Osteoblast (primary cell): ENCODE measurements around the gene SFMBT2. TPM values are rescaled to one million over a fixed set of nuclear protein-coding genes. Genes with fewer than 3 reads are reported as not detected.
"Not testable (repeated sequence)": the region's sequence is repeated elsewhere in the genome, so short reads cannot be mapped to it uniquely, and the experiment has no call there.

ENCODE experiments used
- DNase-seq: peaks from one replicate; pipeline ENCODE4 v3.0.0; 2011; ENCODE audit warnings: low spot score, mixed read lengths; ENCODE audit not compliant: insufficient read length; ENCODE audit errors: missing footprints
- H2AFZ ChIP-seq: 2 replicates; pipeline ENCODE4 v1.6.0; 2011; ENCODE audit warnings: mild to moderate bottlenecking, low read length
- H3K27ac ChIP-seq: 2 replicates; pipeline ENCODE4 v1.5.1; 2011; ENCODE audit warnings: mild to moderate bottlenecking, low read depth, low read length, moderate library complexity
- H3K27me3 ChIP-seq: 2 replicates; pipeline ENCODE4 v1.6.0; 2012; ENCODE audit warnings: mild to moderate bottlenecking, control low read depth, inconsistent platforms, low read length, moderate library complexity; ENCODE audit not compliant: insufficient read depth
- H3K36me3 ChIP-seq: 2 replicates; pipeline ENCODE4 v1.5.1; 2011; ENCODE audit warnings: mild to moderate bottlenecking, low read length, control low read depth, moderate library complexity; ENCODE audit not compliant: insufficient read depth
- H3K4me1 ChIP-seq: 2 replicates; pipeline ENCODE4 v1.5.1; 2011; ENCODE audit warnings: mild to moderate bottlenecking, low read length, control low read depth, moderate library complexity; ENCODE audit not compliant: insufficient read depth
- H3K4me2 ChIP-seq: 2 replicates; pipeline ENCODE4 v1.6.0; 2011; ENCODE audit warnings: mild to moderate bottlenecking, low read length; ENCODE audit not compliant: insufficient read depth
- H3K4me3 ChIP-seq: fragments of 200-600 bp; sonication (generic); 3 replicates; pipeline ENCODE4 v1.5.1; 2012; ENCODE audit warnings: mild to moderate bottlenecking, low read length, inconsistent platforms; ENCODE audit not compliant: insufficient read depth
- H3K79me2 ChIP-seq: 2 replicates; pipeline ENCODE4 v1.6.0; 2012; ENCODE audit warnings: mild to moderate bottlenecking, low read length, control low read depth, inconsistent platforms; ENCODE audit not compliant: insufficient read depth
- H3K9me3 ChIP-seq: 2 replicates; pipeline ENCODE4 v1.5.1; 2011; ENCODE audit warnings: low read depth, low read length, control low read depth
- H4K20me1 ChIP-seq: 2 replicates; pipeline ENCODE4 v1.6.0; 2012; ENCODE audit warnings: mild to moderate bottlenecking, low read length, control low read depth; ENCODE audit not compliant: insufficient read depth
- total RNA-seq: library from RNA; depleted of rRNA; stranded (reverse); fragments of >200 nt; gene quantifications from 2 replicates; pipeline ENCODE4 v1.2.3, GENCODE V29; 2012
- TF ChIP-seq, protein P1 (sequence below): IDR thresholded peaks from 2 replicates; pipeline ENCODE4 v1.5.1; 2011; ENCODE audit warnings: mild to moderate bottlenecking, low read depth, low read length, moderate library complexity; ENCODE audit errors: extremely low read depth

Gene SFMBT2
- total RNA-seq, 1 donor: under 0.01 TPM

- Histone ChIP-seq H3K27ac (no peak overlapping the region), H3K4me3 (no peak overlapping the region), H3K36me3 (no peaks in the 10 kb centered on the region), H3K27me3 (no peaks in the 10 kb centered on the region), H3K4me1 (no peaks in the 10 kb centered on the region), H2AFZ (no peak overlapping the region), H3K79me2 (no peaks in the 10 kb centered on the region), H3K4me2 (no peak overlapping the region), H3K9me3 (no peaks in the 10 kb centered on the region), H4K20me1 (no peaks in the 10 kb centered on the region)
- no peak for DNase-seq
- TF ChIP-seq, protein P1, sequence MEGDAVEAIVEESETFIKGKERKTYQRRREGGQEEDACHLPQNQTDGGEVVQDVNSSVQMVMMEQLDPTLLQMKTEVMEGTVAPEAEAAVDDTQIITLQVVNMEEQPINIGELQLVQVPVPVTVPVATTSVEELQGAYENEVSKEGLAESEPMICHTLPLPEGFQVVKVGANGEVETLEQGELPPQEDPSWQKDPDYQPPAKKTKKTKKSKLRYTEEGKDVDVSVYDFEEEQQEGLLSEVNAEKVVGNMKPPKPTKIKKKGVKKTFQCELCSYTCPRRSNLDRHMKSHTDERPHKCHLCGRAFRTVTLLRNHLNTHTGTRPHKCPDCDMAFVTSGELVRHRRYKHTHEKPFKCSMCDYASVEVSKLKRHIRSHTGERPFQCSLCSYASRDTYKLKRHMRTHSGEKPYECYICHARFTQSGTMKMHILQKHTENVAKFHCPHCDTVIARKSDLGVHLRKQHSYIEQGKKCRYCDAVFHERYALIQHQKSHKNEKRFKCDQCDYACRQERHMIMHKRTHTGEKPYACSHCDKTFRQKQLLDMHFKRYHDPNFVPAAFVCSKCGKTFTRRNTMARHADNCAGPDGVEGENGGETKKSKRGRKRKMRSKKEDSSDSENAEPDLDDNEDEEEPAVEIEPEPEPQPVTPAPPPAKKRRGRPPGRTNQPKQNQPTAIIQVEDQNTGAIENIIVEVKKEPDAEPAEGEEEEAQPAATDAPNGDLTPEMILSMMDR: no peak
Observed at GRCh38 chr10:7401156-7401555, 9.7 kb downstream of the SFMBT2 start.

DNA sequence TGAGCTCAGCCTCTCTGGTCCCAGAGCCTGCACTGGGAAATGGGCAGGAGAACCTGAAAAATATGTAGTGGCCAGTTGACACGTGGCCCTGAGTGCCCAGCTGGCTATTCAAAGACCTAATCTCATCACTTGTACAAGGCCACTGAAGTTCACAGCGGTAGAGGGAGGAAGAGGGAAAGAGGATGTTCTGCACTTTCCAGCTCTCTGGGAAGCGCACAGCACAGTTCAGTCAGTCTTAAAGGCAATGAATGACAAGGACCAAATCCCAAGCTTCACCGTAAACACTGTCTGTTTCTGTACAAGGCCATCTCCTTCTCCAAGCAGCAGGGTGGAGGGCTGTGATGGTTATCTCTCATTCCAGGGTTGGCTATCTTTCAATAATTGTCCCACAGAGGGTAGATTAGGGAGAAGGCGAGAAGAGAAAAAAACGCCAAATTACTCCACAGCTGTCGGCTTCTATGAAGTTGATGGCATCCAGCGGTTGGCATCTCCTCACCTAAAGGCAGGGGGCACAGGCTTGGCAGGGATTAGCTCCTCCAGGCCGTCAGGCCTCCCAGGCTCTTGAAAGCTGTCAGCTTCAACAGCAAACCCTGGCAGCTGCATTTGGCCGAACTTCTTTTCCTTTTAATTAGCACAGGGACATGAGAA lies 10.6 kb downstream of the SFMBT2 start:
- no peaks in the 10 kb centered on the region for H3K9me3 ChIP-seq
- TF ChIP-seq, protein P1: no peak
- no peaks in the 10 kb centered on the region for H3K27me3 ChIP-seq
- H3K4me3 ChIP-seq: no peak overlapping the region
- no peak overlapping the region for H2AFZ ChIP-seq
- H3K79me2 ChIP-seq: no peaks in the 10 kb centered on the region
- no peaks in the 10 kb centered on the region for H4K20me1 ChIP-seq
- no peaks in the 10 kb centered on the region for H3K36me3 ChIP-seq
- H3K27ac ChIP-seq: no peak overlapping the region
- no peaks in the 10 kb centered on the region for H3K4me1 ChIP-seq
- no peak overlapping the region for H3K4me2 ChIP-seq
- no peak for DNase-seq

DNA sequence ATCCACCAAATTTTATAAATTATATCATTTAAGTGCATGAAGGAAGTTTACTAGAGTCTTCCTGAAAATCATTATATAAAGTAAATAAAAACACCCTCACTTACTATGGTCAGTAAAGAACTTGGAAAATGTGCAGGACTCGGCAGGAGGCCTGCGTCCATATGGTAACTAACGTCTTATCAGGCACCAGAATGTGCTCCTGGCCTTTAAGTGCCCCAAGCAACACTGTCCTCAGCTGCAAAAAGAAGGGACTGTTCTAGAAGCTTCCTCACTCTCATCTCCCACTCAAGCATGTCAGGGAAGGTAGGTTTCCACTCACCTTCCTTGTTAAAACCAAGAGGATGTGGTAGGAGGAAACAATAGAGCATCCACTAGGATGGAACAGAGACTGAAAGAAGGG lies 11.3 kb downstream of the SFMBT2 start:
- Histone ChIP-seq H3K4me1 (no peaks in the 10 kb centered on the region), H2AFZ (no peak overlapping the region), H3K9me3 (no peaks in the 10 kb centered on the region), H3K79me2 (no peaks in the 10 kb centered on the region), H3K4me2 (no peak overlapping the region), H4K20me1 (no peaks in the 10 kb centered on the region), H3K27me3 (no peaks in the 10 kb centered on the region), H3K36me3 (no peaks in the 10 kb centered on the region), H3K27ac (no peak overlapping the region), H3K4me3 (no peak overlapping the region)
- no peak for DNase-seq
- TF ChIP-seq, protein P1: no peak

DNA sequence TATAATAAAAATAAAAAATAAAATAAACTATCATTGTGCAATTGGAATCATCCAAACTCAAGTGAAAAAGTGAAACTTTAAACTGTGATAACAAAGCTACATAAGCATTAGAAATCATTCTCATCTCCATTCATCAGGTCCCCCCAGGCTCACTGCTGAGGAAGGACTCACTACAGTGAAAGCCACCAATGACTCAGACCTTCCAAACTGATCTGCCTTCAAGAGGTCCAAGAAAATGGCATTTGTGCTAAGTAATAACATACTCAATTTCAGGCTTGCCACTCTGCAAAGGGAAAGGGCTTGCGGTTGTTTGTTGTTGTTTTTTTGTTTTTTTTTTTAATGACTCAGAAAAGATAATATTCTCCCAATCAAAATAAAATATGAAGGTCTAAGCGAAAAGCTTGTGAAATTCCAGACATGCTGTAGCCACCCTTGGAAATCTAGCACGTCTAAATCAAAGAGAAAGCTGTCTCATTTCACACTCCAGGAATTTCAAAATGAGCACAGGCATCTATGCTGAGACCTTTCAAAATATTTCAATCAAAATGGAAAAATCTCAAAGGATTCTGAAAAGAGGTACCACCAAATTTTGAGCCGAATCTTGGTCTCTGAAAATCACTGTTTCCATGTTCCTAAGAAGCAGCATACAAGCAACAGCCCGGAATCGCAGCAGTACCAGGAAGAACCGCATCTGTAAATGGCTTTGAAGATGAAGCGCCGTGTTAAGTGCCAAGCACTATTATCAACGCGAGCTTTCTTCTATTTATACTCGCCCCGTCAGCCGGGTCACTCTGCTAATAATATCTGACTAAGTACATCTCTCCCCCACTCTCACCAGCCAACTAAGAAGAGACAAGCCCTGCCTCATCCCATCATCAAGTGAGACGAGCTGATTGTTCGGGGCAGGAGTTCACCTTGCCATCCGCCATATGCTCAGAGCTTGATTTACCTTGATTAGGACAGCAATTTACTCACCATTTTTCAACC lies 13.5 kb downstream of the SFMBT2 start:
- H3K27ac ChIP-seq: no peak overlapping the region
- no peaks in the 10 kb centered on the region for H3K4me1 ChIP-seq
- H4K20me1 ChIP-seq: no peaks in the 10 kb centered on the region
- no peaks in the 10 kb centered on the region for H3K36me3 ChIP-seq
- H3K79me2 ChIP-seq: no peaks in the 10 kb centered on the region
- H3K27me3 ChIP-seq: no peaks in the 10 kb centered on the region
- no peak overlapping the region for H3K4me2 ChIP-seq
- no peaks in the 10 kb centered on the region for H3K9me3 ChIP-seq
- H2AFZ ChIP-seq: no peak overlapping the region
- H3K4me3 ChIP-seq: no peak overlapping the region
- TF ChIP-seq, protein P1: no peak
- no peak for DNase-seq

DNA sequence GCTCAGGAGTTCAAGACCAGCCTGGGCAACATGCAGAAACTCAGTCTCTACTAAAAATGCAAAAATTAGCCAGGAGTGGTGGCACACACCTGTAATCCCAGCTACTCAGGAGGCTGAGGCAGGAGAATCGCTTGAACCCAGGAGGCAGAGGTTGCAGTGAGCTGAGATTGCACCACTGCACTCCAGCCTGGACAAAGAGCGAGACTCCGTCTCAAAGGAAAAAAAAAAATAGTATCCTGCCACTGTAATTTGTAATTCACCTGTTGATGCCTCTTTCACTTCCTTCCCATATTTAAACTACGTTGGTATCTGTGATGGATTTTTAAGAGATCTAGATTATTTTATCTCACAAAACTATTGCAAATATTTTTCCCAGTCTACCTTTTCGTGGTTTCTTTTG lies 18.5 kb downstream of the SFMBT2 start:
- H3K79me2 ChIP-seq, H3K9me3 ChIP-seq, H2AFZ ChIP-seq, H3K27me3 ChIP-seq, DNase-seq, H3K36me3 ChIP-seq, H3K4me3 ChIP-seq, H4K20me1 ChIP-seq, H3K27ac ChIP-seq, H3K4me2 ChIP-seq, H3K4me1 ChIP-seq: not testable (repeated sequence)
